DMS114 treated with DMSO at 0.1 percent for 48 hours (cell line): ENCODE data around the gene MAPK9.

ENCODE experiments used
- DNase-seq: peaks from one replicate; lab custom pipeline; 2025; ENCODE audit not compliant: unreplicated experiment; lab: John Stamatoyannopoulos, UW

MAPK9 gene

DNA sequence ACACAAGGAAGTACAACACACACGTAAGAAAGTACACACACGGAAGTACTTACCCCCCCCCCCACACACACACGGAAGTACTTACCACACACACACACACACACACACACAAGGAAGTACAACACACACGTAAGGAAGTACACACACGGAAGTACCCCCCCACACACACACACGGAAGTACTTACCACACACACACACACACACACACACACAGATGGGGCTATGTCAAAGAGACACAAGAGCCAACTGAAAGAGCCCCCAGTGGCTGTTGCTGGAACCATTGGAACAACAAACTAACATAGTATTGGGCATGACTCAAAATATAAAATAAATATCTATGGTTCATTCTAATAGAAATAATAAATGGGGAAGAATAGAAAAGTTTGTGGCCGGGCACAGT lies 4.9 kb upstream of the MAPK9 start:
- no peak for DNase-seq

DNA sequence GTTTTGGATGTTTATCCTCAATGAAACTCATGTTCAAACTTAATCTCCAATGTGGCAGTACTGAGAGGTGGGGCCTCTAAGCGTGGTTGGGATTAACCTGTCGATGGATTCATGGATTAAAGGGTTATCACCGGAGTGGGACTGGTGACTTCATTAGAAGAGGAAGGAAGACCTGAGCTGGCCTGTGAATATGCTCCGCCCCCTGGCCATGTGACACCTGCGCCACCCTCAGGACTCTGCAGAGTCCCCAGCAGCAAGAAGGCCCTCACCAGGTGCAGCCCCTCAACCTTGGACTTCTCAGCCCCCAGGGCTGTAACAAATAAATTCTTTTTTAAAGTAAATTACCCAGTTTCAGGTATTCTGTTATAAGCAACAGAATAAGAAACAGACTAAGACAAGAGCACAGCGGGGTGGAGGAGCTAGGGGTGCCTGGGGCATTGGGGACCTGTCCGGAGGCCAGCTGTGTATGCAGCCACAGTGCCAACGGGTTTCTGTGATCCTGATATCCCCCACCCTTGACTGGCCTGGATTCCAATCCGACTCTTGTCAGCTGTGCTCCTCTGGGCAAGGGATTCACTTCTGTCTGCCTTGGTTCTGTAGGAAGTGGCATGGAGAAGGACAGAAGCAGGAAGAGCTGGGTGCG lies 3.2 kb upstream of the MAPK9 start:
- no peak for DNase-seq

DNA sequence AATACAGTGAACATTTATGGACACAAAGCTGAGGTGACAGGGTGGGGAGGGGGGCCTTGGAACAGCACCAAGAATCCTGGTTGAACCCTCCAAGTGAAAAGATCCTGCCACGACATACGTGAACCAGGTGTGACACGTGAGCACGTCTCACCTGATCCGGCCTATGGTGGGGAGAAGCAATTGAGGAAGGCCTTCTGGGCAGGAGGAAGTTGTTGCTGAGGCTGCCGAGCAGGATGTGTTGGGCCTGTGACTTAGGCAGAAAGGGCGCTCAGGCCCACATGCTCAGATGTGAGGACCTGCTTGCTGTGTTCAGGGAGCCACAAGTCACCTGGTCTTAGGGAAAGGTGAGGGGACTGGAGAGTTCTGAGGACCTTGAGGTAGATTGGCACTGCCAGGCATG lies 2.5 kb upstream of the MAPK9 start:
- DNase-seq = no peak

DNA sequence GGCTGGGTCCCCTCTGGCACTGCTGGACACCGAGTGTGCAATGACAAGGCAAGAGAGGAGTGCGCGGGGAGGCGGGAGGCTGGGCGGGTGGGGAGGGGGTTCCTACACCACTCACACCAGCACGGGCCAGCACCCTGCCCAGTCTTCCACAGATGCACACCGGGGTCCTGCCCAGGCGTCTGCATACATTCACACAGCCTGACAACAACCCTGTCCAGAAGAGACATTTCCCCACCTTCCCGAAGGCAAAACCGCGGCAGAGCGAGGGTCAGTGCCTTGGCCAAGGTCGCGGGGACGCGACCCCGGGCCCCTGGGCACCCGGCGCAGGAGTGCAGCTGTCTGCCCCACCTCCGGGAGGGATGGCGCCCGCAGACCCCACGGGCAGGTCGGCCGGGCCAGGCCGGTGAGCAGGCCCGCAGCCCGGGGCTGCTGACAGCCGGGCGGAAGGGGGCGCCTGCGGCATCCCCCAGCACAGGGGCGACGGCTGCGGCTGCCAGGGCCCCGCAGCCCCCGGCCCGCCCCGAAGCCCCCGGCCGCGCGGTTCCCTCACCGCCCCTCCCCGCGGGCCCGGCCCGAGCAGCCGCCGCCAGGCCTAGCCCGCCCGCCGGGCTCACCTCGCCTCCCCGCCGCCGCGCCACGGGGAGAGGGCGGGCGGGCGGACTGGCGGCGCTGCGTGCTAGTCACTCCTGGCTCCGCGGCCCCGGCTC lies 496 bp downstream of the MAPK9 start:
- DNase-seq = no peak

GRCh38 chr5:180290568-180291233 lies 1.2 kb downstream of the MAPK9 start:
- DNase-seq = no peak

- no peak for DNase-seq
Measured at GRCh38 chr5:180289966-180290365, 1.9 kb downstream of the MAPK9 start.

DNA sequence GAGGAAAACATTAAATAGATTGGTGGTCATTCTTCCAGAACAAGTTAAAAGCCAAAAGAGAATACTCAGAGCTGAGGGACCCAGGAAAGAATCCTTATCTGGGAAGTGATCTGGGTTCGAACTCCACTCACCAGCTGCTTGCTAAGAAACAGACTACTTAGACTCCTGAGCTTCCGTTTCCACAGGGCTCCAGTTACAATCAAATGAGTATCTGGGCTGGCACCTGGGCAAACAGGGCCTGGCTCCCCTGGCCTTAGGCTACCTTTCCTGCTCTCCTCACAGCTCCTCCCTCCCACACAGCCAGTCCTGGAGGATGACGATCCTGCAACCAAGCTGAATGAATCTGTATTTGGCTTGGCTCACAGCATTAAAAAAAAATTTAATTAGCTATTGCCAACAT lies 2.5 kb downstream of the MAPK9 start:
- DNase-seq = no peak

GRCh38 chr5:180287868-180288267 lies 4.0 kb downstream of the MAPK9 start:
- no peak for DNase-seq

GRCh38 chr5:180287404-180287803 lies 4.5 kb downstream of the MAPK9 start:
- DNase-seq = no peak

GRCh38 chr5:180284149-180284548 lies 7.7 kb downstream of the MAPK9 start:
- no peak for DNase-seq

DNA sequence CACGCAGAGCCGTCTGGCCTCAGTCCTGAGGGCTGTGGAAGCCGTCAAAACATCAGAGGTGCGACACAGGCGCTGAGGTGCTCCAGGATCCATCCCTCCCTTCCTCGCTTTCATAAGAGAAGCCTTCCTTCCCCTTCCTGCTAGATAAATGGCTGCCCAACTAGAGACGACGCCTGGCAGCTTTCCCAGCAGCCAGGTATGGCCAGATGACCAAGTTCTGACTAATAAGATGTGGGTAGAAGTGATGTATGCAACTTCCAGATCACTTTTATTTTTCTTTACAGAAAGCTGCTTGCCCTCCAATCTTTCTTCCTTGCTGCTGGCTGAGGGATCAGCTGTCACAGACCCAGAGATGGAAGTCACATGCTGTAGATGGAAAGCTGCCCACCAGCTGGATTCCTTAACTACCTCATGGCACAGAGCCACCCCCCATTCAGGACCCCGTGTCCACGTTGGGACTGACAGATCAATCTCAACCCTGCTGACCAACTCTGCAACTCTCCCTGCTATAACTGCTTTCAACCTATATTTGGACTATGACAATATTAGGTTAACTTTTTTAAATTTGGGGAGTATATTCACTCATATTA lies 8.8 kb downstream of the MAPK9 start:
- no peak for DNase-seq

GRCh38 chr5:180282281-180282680 lies 9.6 kb downstream of the MAPK9 start:
- no peak for DNase-seq

DNA sequence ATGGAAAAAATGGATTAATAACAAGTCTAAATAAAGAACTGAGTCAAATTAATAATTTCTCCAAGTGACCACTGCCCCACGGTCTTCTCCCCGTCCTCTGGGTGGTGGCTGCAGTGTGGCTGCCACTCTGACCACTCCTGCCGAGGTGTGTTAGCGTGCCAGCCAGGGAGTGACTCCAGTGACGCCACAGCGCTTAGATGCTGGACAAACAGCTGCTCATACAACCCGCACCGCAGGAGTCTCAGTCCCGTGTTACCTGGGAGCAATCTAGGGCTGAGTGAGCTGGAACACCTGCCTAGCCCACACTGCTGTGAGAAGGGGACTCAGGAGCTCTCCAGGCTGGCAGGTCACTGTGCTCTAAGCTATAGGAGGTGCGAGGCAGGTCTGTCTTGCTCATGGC lies 10.2 kb downstream of the MAPK9 start:
- no peak for DNase-seq

- no peak for DNase-seq
Measured at GRCh38 chr5:180274695-180275094, 17.2 kb downstream of the MAPK9 start.

DNA sequence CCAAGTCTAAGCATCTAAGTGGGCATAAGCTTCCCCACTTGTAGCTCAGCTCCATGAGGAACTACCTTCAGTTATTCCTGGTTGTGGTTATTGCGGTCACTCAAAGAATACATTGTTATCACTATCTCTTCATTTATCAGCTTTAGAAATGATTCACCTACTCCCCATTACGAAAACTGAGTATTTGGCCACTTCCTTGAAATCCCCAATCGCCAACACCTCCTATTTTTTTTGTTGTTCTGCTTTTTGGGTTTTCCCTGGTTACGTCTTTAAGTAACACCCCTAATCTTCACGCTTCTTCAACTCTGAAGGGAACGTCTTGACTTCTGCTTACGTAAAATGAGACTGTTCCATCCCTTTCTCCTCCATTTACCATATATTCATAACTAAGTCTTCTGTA lies 20.7 kb downstream of the MAPK9 start:
- no peak for DNase-seq

DNA sequence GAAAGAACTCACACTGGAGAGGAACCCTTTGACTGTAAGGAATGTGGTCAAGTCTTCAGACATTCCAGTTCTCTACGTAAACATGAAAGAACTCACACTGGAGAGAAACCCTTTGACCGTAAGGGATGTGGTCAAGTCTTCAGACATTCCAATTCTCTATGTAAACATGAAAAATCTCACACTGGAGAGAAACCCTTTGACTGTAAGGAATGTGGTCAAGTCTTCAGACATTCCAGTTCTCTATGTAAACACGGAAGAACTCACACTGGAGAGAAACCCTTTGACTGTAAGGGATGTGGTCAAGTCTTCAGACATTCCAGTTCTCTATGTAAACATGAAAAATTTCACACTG lies 32.6 kb downstream of the MAPK9 start:
- no peak for DNase-seq

DNA sequence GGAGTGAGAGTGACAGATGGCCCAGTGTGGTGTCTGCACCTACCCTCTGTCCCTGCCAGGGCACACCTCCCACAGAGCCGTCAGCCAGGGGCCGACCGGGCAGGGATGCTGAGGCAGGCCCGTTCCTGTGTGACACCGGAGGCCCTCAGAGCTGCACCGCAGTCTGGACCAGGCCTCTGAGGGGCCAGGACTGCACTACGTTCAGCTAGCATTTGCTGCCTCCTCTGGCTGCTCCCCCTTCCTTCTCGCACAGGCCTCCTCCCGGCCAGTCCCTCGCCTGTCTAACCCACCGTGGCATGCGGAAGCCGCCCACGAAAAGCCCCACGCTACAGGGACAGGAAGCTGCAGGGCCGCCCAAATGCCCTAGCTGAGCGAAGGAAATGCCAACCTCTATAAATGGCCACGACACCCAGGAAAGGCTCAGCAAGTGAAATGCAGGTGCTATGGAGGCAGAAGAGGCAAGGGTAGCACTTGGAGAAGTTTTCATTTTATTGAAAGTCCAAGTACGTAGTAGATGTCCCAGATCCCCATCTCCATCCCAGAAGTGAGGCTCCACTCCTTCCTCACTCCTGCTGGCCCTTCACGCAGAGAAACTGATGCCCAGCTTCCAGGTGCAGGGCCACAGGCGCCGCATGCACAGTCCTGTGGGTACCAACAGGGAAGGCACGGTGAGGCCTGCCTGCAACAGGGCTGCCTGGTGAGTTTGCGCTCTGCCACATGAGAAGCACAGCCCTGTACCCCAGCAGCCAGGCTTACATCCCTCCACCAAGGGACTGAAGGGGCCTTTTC lies 38.7 kb downstream of the MAPK9 start:
- no peak for DNase-seq

GRCh38 chr5:180251887-180252286 lies 40.0 kb downstream of the MAPK9 start:
- DNase-seq = no peak

DNA sequence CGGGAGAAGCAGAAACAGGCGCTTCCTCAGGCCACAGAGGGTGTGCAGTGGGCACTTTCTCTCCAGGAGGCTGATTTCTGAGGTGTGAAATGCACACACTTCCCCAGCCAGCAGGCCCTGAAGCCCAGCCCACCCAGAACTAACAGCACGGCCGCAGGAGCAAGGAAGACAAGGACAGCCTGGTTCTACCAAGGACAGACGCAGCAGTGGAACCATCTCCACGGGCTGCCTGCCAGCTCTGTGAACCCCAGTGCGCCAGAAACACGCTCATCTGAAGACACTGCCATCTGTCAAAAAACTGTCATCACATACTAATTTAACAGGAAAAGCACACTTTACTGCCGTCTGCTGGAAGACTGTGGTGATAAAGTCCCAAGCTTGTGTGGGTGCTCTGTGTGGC lies 40.7 kb downstream of the MAPK9 start:
- DNase-seq = no peak

- DNase-seq = no peak
Measured at GRCh38 chr5:180250329-180250728, 41.6 kb downstream of the MAPK9 start.

DNA sequence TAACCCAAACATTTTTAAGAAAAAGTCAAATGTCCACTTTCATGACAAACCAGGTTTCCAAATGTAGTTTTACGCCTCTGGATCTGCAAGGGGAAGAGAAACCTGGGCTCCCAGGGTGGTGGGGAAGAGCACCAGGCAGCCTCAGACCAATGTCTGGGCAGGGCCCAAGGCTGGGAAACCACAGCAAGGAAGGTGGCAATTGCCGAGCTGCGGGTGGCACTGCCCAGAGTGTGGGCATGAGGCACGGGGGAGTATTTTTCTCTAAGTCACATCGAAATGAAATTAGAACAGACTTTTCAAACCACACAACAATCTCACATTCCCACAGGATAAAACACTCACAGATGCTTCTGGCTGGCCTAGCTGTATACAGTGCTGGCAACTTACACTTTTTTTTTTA lies 50.3 kb downstream of the MAPK9 start:
- DNase-seq = no peak
